Activated CD8-positive, alpha-beta memory T cell treated with anti-CD3 and anti-CD28 coated beads, Interleukin-2, amount 50 U/mL, for 1 hour (primary cell): ENCODE data around the gene NECTIN2.
A peak's percentile ranks its signal among the peaks of the same experiment; 100 is the strongest.
"Not testable (repeated sequence)": the region's sequence is repeated elsewhere in the genome, so short reads cannot be mapped to it uniquely, and the experiment has no call there.

Experiments used
- DNase-seq: peaks from one replicate; pipeline ENCODE4 v3.0.0-alpha.2; 2020; ENCODE audit errors: extremely low read depth

The NECTIN2 gene

GRCh38 chr19:44908074-44908835 is 62.2 kb downstream of the NECTIN2 start:
- no peak for DNase-seq

- DNase-seq = no peak
Measured at GRCh38 chr19:44908836-44909261, 62.8 kb downstream of the NECTIN2 start.

DNA sequence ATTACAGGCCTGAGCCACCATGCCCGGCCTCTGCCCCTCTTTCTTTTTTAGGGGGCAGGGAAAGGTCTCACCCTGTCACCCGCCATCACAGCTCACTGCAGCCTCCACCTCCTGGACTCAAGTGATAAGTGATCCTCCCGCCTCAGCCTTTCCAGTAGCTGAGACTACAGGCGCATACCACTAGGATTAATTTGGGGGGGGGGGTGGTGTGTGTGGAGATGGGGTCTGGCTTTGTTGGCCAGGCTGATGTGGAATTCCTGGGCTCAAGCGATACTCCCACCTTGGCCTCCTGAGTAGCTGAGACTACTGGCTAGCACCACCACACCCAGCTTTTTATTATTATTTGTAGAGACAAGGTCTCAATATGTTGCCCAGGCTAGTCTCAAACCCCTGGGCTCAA is 63.7 kb downstream of the NECTIN2 start:
- DNase-seq = no peak

DNA sequence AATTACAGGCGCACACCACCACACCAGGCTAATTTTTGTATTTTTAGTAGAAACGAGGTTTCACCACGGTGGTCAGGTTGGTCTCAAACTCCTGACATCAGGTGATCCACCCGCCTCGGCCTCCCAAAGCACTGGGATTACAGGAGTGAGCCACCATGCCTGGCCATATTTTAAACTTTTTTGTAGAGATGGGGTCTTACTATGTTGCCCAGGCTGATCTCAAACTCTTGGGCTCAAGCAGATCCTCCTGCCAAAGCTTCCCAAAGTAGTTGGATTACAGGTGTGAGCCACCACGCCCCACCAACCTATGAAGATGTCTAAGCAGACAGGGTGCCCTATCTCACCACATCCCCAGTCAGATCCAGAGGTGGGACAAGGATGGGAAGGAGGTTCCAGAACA is 65.8 kb downstream of the NECTIN2 start:
- DNase-seq = not testable (repeated sequence)

DNA sequence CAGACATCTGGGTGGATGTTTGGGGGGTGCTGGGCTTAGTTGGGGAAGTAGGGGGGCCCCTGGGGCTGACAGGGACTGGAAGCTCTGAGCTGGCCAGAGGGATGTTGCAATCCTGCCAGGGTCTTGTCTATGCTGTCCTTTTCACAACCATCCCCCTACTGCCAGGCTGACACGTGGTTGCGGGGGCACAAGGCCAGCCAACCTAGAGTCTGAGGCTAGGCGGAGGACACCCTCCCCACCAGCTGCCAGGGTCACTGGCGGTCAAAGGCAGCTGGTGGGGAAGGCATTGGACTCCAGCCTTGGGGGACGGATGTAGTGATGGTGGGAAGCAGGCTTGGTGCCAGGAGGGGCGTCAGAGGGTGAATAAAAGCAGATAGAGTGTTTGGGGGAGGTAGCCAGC is 66.8 kb downstream of the NECTIN2 start:
- no peak for DNase-seq

- not testable (repeated sequence) for DNase-seq
Measured at GRCh38 chr19:44913512-44914432, 67.7 kb downstream of the NECTIN2 start.

GRCh38 chr19:44914433-44915206 is 68.5 kb downstream of the NECTIN2 start, which contains the start of gene APOC1:
Gene APOC1 (plus strand): TSS chr19:44914608. CDS start chr19:44914892, 284 bp downstream.
- peak; percentile 40 for DNase-seq

- no peak for DNase-seq
Measured at GRCh38 chr19:44924243-44924725, 78.2 kb downstream of the NECTIN2 start.

DNA sequence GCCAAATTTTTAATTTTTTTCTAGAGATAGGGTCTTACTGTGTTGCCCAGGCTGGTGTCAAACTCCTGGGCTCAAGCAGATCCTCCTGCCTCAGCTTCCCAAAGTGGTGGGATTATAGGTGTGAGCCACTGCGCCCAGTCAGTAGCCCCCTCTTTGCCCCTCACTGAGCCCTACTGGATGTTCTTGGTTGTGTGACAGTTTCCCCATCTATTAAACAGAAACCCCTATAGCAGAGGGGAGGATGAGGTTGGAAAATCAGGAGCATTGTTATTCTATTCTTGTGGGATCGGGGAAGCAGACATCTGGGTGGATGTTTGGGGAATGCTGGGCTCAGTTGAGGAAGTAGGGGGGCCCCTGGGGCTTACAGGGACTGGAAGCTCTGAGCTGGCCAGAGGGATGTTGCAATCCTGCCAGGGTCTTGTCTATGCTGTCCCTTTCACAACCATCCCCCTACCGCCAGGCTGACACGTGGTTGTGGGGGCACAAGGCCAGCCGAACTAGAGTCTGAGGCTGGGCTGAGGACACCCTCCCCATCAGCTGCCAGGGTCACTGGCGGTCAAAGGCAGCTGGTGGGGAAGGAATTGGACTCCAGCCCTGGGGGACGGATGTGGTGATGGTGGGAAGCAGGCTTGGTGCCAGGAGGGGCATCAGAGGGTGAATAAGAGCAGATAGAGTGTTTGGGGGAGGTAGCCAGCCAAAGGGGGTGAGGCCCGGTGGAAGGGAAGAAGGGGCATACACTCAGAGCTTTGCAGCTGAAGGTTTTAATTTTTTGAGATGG is 79.2 kb downstream of the NECTIN2 start:
- DNase-seq = no peak

DNA sequence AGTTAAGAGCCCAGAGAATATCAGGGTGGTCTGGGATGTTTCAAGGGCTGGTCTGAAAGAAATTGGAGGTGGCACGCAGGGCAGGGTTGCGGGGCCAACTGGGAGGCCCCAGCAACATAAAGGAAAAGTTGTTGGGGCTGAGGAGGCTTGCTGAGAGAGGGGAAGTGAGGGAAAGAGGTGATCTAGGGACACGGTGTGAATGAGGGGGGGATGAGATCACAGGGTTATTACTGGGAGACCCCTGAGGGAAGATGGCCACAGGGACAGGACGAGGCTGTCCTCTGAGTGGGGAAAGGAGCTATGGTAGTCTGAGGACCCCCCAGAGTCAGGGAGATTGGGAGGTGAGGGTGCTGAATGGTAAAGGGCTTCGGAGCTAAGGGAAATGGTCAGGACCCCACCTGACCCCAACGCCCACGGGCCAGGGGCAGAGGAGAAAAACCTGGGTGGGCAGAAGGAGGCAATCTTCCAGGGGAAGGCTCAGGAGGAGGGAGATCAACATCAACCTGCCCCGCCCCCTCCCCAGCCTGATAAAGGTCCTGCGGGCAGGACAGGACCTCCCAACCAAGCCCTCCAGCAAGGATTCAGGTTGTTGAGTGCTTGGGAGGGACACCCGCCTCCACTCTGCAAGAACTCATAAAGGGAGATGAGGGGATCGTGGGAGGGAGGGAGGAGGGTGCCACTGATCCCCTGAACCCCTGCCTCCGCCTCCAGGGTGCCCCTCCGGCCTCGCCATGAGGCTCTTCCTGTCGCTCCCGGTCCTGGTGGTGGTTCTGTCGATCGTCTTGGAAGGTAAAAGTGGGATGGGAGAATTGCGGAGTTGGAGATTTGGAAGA is 80.4 kb downstream of the NECTIN2 start:
- not testable (repeated sequence) for DNase-seq

- DNase-seq = no peak
Measured at GRCh38 chr19:44927746-44928145, 81.6 kb downstream of the NECTIN2 start.

GRCh38 chr19:44930088-44930487 is 84.0 kb downstream of the NECTIN2 start:
- no peak for DNase-seq

GRCh38 chr19:44931541-44931940 is 85.4 kb downstream of the NECTIN2 start:
- no peak for DNase-seq
